ENCODE data around the gene XIRP1.
"Not testable (repeated sequence)": the region's sequence is repeated elsewhere in the genome, so short reads cannot be mapped to it uniquely, and the experiment has no call there.

The XIRP1 gene, protein sequence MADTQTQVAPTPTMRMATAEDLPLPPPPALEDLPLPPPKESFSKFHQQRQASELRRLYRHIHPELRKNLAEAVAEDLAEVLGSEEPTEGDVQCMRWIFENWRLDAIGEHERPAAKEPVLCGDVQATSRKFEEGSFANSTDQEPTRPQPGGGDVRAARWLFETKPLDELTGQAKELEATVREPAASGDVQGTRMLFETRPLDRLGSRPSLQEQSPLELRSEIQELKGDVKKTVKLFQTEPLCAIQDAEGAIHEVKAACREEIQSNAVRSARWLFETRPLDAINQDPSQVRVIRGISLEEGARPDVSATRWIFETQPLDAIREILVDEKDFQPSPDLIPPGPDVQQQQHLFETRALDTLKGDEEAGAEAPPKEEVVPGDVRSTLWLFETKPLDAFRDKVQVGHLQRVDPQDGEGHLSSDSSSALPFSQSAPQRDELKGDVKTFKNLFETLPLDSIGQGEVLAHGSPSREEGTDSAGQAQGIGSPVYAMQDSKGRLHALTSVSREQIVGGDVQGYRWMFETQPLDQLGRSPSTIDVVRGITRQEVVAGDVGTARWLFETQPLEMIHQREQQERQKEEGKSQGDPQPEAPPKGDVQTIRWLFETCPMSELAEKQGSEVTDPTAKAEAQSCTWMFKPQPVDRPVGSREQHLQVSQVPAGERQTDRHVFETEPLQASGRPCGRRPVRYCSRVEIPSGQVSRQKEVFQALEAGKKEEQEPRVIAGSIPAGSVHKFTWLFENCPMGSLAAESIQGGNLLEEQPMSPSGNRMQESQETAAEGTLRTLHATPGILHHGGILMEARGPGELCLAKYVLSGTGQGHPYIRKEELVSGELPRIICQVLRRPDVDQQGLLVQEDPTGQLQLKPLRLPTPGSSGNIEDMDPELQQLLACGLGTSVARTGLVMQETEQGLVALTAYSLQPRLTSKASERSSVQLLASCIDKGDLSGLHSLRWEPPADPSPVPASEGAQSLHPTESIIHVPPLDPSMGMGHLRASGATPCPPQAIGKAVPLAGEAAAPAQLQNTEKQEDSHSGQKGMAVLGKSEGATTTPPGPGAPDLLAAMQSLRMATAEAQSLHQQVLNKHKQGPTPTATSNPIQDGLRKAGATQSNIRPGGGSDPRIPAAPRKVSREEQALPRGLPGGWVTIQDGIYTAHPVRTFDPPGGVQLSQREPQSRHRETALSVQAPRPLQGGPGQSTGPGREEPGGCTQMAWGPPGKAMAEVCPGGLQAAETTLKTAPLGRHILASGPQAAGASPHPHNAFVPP (N-terminal part only)

DNA sequence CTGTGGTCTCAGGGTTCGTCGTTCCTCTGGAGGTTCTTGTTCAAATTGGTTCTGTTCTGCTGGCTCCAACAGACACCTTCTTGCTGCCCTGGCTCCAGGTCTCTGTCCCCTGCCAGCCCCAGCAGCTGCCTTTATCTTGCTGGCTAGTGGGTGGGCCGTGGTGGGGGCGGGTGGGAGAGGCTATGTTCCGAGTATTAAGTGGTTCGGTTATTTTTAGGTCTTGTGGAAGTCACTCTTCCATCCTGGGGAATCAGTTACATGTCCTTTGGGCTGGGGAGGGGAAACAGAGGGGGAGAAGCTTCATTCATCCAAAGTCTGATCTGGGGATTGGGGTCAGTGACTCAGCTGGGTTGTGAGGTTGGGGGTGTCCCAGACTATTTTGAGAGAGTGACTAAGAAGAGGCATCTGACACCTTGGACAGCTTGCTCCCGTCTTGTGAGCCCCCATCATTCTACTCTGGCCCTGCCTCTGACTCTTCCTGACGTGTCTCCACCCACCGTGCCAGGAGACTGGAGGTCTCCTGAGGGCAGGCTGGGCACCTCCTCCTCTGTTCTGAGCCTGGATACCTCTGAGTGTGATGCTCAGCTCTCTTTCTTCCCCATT lies at the start of gene XIRP1:
Gene XIRP1 (minus strand): TSS at position 106 of the 603 bp plus-strand sequence. CDS start 3,150 bp downstream, outside the sequence.
- no peak for DNase-seq (ENCODE audit: low spot score)

DNA sequence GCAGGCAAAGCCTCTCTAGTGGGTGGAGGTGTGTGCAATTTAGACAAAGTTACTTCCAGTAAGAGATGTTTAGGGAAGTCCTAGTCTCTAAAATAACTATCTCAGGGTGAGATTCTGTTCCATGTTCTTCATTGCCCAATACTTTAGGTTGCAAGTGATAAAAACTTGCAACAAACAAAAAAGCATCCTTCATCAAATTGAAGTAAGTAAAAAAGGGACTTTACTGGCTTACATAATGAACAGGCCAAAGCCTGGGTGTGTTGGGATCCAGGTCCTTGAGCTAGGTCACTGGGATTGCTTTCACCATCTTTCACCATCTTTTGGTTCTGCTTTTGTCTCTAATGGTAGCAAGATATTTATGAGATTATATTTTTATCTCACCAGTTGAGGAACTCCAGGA lies 49.2 kb upstream of the XIRP1 start:
- peak; percentile 24 for DNase-seq (ENCODE audit: low spot score)

DNA sequence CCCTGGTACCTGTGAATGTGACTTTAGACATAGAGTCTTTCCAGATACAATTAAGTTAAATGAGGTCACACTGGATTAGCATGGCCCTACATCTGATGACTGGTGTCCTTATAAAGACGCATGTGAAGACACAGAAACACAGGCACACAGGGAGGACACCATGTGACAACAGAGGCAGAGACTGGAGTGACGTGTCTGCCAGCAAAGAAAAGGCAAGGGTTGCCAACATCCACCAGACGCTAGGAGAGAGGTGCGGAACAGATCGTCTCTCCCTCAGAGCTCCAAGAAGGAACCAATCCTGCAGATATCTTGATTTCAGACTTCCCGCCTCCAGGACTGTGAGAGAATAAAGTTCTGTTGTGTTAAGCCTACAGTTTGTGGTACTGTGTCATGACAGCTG lies 44.6 kb upstream of the XIRP1 start:
- no peak for DNase-seq (ENCODE audit: low spot score)

DNA sequence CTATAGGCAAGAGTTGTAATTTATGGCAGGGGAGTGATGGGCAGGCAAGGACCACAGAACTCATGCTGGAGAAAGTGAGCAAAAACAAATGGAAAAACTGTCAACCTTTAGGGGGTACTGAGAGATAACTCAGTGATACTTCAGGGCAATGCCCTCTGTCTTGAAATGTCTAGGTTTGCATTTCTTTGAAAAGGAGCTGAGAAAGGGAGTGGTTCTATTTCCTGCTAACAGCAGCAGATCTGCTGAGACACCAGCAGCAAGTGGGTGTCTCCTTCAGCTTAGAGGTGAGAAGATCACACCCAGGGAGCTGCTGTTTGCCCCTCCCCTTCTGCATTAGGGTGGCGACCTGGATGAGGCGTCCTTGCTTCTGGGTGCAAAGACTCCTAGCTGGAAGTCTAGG lies 42.3 kb upstream of the XIRP1 start:
- DNase-seq (ENCODE audit: low spot score), result peak; percentile 22

DNA sequence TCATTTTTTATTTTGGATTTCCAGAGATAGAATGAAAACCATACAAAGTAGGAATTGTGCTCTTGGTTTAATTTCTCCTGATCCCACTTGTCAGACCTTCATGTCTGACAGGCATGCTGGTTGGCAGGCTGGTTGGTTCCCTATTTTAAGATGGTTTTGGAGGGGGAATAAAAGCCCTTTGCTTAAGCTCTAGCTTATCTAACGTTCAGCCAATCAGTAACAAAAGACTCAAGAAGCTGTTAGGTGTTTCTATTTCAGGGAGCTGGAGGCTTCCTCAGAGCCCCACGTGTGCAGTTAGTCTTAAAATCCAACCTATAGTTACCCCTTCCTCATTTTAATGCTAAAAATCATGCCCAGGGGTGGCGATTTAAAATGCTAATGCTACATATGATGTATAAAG lies 40.5 kb upstream of the XIRP1 start:
- peak; percentile 28 for DNase-seq (ENCODE audit: low spot score)

DNA sequence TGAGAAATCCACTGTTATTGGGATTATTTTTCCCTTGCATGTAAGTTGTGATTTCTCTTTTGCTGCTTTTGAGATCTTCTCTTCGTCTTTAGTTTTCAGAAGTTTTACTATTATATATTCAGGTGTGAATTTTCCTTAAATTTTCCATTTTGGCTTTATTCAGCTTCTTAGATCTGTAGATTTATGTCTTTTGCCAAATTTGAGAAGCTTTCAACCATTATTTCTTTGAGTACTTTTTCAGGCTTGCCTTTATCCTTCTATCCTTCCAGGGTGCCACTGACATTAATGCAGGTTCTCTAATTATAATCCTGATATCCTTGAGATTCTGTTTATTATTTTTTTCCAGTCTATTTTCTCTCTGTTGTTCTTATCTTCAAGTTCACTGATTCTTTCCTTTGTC lies 38.1 kb upstream of the XIRP1 start:
- DNase-seq (ENCODE audit: low spot score), result no peak

DNA sequence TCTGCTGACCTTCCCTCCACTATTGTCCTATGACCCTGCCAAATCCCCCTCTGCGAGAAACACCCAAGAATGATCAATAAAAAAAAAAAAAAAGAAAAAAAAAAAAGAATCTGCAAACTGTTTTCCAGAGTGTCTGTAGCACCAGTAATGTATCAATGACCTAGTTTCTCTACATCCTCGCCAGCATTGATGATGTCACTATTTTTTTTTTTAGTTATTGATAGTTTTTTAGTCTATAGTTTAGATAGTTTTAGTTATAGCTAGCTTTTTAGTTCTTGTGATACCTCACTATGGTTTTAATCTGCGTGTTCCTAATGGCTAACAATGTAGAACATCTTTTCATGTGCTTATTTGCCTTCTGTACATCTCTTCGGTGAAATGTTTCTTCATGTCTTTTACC lies 36.1 kb upstream of the XIRP1 start:
- DNase-seq (ENCODE audit: low spot score), result no peak

DNA sequence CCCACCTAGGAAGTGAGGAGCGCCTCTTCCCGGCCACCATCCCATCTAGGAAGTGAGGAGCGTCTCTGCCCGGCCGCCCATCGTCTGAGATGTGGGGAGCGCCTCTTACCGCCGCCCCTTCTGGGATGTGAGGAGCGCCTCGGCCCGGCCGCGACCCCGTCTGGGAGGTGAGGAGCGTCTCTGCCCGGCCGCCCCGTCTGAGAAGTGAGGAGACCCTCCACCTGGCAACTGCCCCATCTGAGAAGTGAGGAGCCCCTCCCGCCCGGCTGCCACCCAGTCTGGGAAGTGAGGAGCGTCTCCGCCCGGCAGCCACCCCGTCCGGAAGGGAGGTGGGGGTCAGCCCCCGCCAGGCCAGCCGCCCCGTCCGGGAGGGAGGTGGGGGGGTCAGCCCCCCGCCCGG lies 35.2 kb upstream of the XIRP1 start:
- DNase-seq (ENCODE audit: low spot score), result not testable (repeated sequence)

DNA sequence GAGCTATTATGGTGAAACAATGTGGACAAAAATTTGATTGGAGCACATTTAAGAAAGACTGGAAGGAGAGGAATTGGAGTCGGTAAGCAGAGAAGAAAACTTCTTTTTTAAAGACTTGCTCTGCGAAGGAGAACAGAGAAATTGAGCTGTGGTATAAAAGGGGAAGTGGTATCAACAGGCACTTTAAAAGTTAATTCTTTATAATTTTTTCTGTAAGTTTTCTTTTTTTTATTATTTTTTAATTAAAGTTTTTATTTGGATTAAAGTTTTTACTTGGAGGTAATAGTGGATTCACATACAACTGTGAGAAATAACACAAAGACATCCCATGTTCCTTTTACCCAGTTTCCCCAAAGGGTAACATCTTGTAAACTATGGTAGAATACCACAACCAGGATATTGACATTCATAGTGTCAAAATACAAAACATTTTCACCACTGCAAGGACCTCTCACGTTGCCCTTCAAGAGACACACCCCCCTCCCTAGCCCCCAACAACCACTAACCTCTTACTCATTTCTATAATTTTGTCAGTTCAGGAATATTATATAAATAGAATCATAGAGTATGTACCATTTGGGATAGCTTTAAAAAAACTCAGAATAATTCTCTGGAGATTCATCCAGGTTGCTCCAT lies 33.8 kb upstream of the XIRP1 start:
- DNase-seq (ENCODE audit: low spot score), result no peak

DNA sequence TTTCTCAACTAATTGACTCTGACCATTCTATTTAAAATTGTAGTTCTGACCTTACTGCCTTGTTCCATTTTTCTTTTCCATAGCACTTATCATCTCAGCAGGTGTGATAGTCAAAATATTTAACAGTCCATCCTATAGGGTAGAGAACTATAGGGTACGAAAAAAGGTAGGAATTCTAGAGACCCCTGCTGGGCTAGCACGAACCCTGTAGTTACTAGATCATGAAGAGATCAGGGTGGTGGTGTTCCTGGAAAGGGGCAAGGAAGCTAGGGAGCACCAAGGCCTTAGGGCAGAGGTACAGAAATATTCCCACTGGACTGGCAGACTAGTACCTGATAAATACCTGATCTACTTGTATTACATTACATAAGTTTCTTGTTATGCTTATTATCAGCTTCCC lies 31.9 kb upstream of the XIRP1 start:
- DNase-seq (ENCODE audit: low spot score), result no peak

DNA sequence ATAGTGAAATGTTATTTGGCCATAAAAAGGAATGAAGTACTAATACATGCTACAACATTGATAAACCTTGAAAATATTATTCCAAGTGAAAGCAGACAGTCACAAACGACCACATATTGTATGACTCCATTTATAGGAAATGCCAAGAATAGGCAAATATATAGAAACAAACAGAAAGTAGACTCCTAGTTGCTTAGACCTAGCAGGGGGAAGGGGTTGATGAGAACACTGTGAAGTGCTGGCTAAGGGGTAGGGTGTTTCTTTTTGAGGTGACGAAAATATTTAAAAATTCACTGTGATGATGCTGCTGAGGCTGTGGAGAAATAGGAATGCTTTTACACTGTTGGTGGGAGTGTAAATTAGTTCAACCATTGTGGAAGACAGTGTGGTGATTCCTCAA lies 30.5 kb upstream of the XIRP1 start:
- no peak for DNase-seq (ENCODE audit: low spot score)

DNA sequence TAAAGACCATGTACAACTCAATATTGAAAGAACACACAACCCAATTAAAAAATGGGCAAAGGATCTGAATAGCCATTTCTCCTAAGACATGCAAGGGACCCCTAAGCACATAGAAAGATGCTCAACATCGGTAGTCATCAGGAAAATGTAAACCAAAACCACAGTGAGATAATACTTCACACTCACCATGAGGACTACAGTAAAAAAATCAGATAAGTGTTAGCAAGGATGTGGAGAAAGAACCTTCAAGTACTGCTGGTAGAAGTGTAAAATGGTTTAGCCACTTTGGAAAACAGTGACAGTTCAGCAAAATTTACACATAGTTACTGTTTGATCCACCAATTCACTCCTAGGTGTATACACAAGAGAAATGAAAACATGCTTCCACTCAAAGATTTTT lies 30.1 kb upstream of the XIRP1 start:
- DNase-seq (ENCODE audit: low spot score), result no peak

DNA sequence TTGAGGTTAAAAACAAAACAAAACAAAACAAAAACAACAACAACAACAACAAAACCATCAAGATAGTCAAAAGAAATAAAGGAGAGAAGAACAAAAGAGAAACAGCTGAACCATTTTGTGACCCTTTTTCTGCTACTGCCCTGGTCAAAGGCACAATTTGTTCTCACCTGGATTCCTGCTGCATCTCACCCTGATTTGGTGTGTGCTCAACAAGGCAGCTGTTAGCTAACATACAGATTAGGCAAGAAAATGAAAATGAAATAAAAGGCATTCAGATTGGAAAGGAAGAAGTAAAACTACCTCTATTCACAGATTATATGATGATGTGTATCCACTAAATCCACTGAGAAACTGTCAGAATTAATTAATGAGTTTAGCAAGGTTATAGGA lies 28.7 kb upstream of the XIRP1 start:
- no peak for DNase-seq (ENCODE audit: low spot score)

DNA sequence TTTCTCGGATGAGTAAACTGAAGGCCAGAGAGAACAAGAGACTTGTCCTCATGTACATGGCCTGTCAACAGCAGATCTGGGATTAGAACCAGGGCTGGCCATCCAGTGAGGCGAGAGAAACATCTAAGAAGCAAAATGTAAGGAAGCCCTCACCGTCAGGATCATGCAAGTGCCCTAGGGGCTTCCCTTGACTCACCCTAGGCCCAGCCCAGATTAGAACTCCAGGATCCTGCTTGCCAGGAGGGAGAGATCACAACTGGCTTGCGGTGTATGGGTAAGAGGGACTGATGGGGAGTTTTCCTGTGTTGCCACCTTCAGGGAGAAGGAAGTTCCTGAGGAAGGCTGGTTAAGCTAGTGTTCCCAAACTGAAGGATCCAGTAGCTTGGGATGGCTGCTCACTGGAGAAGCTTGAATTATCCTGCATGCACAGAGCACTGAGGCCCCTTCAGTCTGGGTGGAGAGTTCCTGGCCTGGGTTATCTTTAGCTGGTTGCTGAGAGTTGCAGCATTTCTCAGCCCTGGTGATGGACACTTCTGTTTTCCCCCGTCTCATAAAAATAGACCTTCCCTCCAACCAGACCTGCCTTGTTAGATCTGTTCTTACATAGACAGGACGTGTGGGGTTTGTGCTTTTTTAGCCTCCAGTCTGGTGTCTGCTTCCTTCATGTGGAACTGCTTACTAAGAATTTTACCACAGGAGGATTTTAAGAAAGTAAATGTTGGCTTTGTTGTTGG lies 28.2 kb upstream of the XIRP1 start:
- peak; percentile 85 for DNase-seq (ENCODE audit: low spot score)

DNA sequence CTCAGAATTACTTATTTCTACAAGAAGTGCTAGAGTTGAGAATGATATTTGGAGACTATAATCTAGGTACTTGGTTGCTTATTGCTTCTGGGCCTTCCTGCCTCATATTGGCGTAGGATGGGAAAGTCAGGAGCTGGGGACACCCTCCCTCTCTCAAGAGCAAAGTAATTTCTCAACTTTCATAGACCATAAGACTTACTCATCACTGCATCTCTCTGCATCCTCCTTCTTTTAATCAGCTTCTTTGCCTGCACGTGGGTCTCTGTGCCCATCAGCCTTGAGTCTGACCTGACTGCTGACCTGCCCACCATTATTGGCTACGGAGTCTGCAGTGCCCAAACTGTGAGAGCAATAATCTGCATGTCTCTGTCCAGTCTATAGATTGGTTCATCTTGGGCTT lies 27.3 kb upstream of the XIRP1 start:
- DNase-seq (ENCODE audit: low spot score), result no peak

DNA sequence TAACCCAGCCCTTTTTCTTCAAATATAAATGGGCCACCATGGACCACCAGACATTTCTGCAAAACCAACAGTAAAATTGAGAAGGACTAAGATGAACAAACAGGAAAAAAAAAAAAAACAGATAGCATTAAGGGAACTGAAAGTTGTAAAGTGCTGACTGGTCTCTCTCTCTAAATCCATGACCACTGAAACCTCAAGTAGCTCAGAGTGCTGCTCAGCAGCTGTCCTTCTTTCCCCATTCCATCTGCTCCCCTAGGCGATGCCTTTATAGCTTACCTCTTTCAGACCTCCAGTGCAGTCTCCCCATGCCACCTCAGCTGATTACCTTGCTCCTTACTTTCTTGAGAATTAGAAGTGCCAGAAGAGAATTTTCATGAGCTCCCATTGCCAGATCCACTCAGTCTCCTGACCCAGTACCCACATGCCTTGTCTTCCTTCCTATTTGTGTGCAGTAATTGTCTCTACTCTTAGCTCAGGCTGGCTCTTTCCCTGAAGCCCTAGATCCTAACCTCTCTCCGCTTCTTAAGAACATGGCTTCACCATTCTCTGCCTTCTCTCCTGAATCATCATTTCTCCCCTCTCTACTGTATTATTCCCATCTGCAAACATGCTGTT lies 23.9 kb upstream of the XIRP1 start:
- peak; percentile 66 for DNase-seq (ENCODE audit: low spot score)

DNA sequence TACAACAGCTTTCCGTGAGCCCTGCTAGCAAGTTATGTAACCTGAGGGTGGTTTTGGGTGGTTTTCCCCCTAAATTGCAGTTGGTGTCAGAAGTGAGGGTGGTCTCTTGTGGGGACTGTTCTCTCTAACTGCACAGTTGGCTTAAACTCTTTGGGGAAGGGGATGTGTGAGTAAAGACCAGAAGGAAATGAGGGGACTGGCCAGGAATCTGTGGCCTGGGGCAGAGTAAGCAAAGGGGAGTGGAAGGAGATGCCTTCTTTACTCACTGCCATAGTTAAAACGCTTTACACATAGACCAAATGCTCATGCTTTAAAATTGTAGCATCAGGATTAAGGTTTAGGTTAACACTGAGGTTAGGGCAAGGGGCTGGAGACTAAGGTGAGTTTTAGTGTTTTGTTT lies 21.2 kb upstream of the XIRP1 start:
- DNase-seq (ENCODE audit: low spot score), result no peak

DNA sequence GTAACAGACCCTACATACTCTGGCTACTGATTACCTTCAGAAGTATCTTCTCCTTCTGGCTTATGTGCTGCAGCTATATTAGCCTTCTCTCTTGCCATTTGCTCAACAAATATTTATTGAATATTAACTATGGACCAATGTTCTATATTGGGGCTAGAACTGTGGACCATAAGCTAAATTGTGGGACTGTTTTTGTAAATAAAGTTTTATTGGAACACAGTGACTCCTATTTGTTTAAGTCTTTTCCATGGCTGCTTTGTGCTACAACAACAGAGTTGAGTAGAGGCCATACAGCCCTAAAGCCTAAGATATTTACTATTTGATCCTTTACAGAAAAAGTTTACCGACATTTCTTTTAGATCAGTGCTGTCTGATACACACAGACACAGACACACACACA lies 20.3 kb upstream of the XIRP1 start:
- DNase-seq (ENCODE audit: low spot score), result no peak

DNA sequence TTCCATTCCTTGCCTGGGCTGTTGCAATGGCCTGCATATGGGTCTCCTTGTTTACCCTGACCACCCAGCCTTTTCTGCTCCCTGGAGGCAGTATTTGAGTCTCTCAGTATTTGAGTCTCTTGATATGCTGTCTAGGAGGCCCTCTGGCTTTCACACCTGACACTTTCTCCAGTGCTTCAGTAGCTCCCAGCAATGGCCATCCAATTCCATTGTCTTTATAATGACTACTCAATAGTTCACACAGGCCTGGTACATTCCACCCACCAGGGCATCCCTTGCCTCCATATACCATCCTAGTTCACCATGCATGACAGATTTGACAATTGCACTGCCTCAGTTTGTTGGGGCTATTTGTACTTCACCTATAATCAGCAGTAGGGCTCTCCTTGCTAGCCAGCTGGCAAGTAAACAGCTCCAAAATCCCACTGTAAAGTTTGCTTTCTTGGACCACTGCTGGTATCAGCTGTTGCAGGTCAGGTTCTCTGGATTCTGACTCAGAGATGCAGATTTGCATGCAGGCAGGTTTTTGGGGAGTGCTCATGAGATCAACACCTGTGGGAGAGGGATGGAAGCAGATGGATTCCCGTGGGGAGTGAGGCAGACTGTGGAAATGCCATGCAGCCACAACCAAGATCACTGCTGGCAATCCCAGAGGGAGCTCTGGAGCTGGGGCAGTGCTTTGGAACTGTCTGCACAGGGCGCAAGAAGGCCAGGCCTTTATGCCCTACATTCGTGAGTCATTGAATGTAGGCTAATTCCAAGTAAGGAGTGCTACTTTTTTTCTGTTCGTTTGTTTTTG lies 19.1 kb upstream of the XIRP1 start:
- DNase-seq (ENCODE audit: low spot score), result no peak

DNA sequence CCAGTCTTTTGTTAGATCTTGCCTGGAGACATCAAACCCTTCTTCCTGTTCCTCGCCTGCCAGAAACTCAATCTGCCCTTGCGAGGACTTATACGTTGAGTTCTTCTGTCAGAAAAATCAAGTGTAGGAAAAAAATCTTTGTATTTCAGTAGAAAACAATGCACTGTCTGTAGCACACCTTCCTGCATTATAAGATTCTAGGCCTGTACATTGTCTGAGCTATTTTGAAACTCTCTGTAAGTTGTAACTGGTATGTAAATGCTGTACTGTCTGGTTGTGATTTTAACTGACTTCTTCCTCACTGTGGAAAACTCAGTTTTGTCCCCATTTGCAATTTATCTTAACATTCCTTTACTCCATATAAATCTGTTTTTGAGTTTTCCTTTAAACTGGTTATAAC lies 17.7 kb upstream of the XIRP1 start:
- DNase-seq (ENCODE audit: low spot score), result no peak

Data from pons (tissue), 1 donor.